HG03565 (cell line): Measurements from ENCODE around the gene TRPM2.

Source experiments
- ATAC-seq: cut with Tn5 transposase; IDR thresholded peaks from one replicate; pipeline ENCODE4 v1.9.1; 2021; ENCODE audit warnings: mild to moderate bottlenecking, moderate library complexity; ENCODE audit not compliant: unreplicated experiment

The TRPM2 gene

GRCh38 chr21:44424608-44425306, 71.3 kb downstream of the TRPM2 start:
- no peak for ATAC-seq

GRCh38 chr21:44425307-44425894, 72.0 kb downstream of the TRPM2 start:
- no peak for ATAC-seq

GRCh38 chr21:44425895-44426662, 72.7 kb downstream of the TRPM2 start:
- ATAC-seq, result no peak

- no peak for ATAC-seq
These were observed 73.3 kb downstream of the TRPM2 start for GRCh38 chr21:44426663-44427191.

GRCh38 chr21:44427241-44428120, 74.1 kb downstream of the TRPM2 start:
- ATAC-seq, result no peak

- ATAC-seq, result no peak
These were observed 75.0 kb downstream of the TRPM2 start for GRCh38 chr21:44428281-44428960.

- no peak for ATAC-seq
These were observed 76.5 kb downstream of the TRPM2 start for GRCh38 chr21:44429894-44430293.

- no peak for ATAC-seq
These were observed 77.9 kb downstream of the TRPM2 start for GRCh38 chr21:44431300-44431699.

- no peak for ATAC-seq
These were observed 79.7 kb downstream of the TRPM2 start for GRCh38 chr21:44432841-44433790.

GRCh38 chr21:44433791-44434567, 80.6 kb downstream of the TRPM2 start:
- no peak for ATAC-seq

- no peak for ATAC-seq
These were observed 81.1 kb downstream of the TRPM2 start for GRCh38 chr21:44434568-44434925.

- no peak for ATAC-seq
These were observed 81.7 kb downstream of the TRPM2 start for GRCh38 chr21:44434936-44435635.

GRCh38 chr21:44436111-44436611, 82.7 kb downstream of the TRPM2 start:
- ATAC-seq, result no peak

- no peak for ATAC-seq
These were observed 83.5 kb downstream of the TRPM2 start for GRCh38 chr21:44436958-44437357.

GRCh38 chr21:44437371-44437695, 83.9 kb downstream of the TRPM2 start:
- ATAC-seq, result no peak

GRCh38 chr21:44437696-44438431, 84.4 kb downstream of the TRPM2 start:
- no peak for ATAC-seq
